IPS-NIHi7 (cell line): ENCODE measurements around the gene IQSEC3.
"Not testable (repeated sequence)": the region's sequence is repeated elsewhere in the genome, so short reads cannot be mapped to it uniquely, and the experiment has no call there.

Experiments used
- DNase-seq: peaks from one replicate; pipeline ENCODE4 v3.0.0; 2012; ENCODE audit warnings: mixed read lengths; ENCODE audit errors: extremely low spot score

IQSEC3 gene

GRCh38 chr12:177980-178828 is 111.6 kb downstream of the IQSEC3 start:
- no peak for DNase-seq

GRCh38 chr12:178829-179109 is 112.2 kb downstream of the IQSEC3 start:
- no peak for DNase-seq

GRCh38 chr12:179131-179884 is 112.7 kb downstream of the IQSEC3 start:
- DNase-seq, result no peak

GRCh38 chr12:179885-180284 is 113.3 kb downstream of the IQSEC3 start:
- DNase-seq, result no peak

GRCh38 chr12:180445-180844 is 113.9 kb downstream of the IQSEC3 start:
- DNase-seq, result no peak

- DNase-seq, result no peak
These were observed 115.4 kb downstream of the IQSEC3 start for GRCh38 chr12:181921-182320.

- DNase-seq, result no peak
These were observed 115.9 kb downstream of the IQSEC3 start for GRCh38 chr12:182381-182892.

GRCh38 chr12:184811-185575 is 118.4 kb downstream of the IQSEC3 start:
- no peak for DNase-seq

GRCh38 chr12:185576-185955 is 119.0 kb downstream of the IQSEC3 start:
- no peak for DNase-seq

- no peak for DNase-seq
These were observed 119.5 kb downstream of the IQSEC3 start for GRCh38 chr12:186006-186625.

- DNase-seq, result not testable (repeated sequence)
These were observed 121.7 kb downstream of the IQSEC3 start for GRCh38 chr12:187986-188909.

- peak; percentile 95 for DNase-seq
These were observed 122.5 kb downstream of the IQSEC3 start for GRCh38 chr12:188910-189621.

- no peak for DNase-seq
These were observed 123.0 kb downstream of the IQSEC3 start for GRCh38 chr12:189622-189962.

GRCh38 chr12:190881-191280 is 124.3 kb downstream of the IQSEC3 start:
- DNase-seq, result no peak

- no peak for DNase-seq
These were observed 125.0 kb downstream of the IQSEC3 start for GRCh38 chr12:191541-191940.

- DNase-seq, result no peak
These were observed 126.7 kb downstream of the IQSEC3 start for GRCh38 chr12:193261-193660.

GRCh38 chr12:194276-194675 is 127.7 kb downstream of the IQSEC3 start:
- DNase-seq, result no peak

GRCh38 chr12:195156-195555 is 128.6 kb downstream of the IQSEC3 start:
- no peak for DNase-seq

- DNase-seq, result no peak
These were observed 129.4 kb downstream of the IQSEC3 start for GRCh38 chr12:195951-196350.

- no peak for DNase-seq
These were observed 129.9 kb downstream of the IQSEC3 start for GRCh38 chr12:196436-196835.
